GM19463 (cell line): ENCODE measurements around the gene ZNF45.
"Not testable (repeated sequence)": the region's sequence is repeated elsewhere in the genome, so short reads cannot be mapped to it uniquely, and the experiment has no call there.

ENCODE experiments used
- ATAC-seq: cut with Tn5 transposase; IDR thresholded peaks from one replicate; pipeline ENCODE4 v1.9.1; 2021; ENCODE audit warnings: mild to moderate bottlenecking, moderate library complexity; ENCODE audit not compliant: unreplicated experiment

The ZNF45 gene

GRCh38 chr19:43934985-43935708 is at the start of gene ZNF45:
Gene ZNF45 (minus strand): TSS chr19:43935282. CDS start chr19:43922185, 13,097 bp downstream.
- peak; percentile 95 for ATAC-seq

GRCh38 chr19:43984687-43985000 is 49.6 kb upstream of the ZNF45 start:
- no peak for ATAC-seq

DNA sequence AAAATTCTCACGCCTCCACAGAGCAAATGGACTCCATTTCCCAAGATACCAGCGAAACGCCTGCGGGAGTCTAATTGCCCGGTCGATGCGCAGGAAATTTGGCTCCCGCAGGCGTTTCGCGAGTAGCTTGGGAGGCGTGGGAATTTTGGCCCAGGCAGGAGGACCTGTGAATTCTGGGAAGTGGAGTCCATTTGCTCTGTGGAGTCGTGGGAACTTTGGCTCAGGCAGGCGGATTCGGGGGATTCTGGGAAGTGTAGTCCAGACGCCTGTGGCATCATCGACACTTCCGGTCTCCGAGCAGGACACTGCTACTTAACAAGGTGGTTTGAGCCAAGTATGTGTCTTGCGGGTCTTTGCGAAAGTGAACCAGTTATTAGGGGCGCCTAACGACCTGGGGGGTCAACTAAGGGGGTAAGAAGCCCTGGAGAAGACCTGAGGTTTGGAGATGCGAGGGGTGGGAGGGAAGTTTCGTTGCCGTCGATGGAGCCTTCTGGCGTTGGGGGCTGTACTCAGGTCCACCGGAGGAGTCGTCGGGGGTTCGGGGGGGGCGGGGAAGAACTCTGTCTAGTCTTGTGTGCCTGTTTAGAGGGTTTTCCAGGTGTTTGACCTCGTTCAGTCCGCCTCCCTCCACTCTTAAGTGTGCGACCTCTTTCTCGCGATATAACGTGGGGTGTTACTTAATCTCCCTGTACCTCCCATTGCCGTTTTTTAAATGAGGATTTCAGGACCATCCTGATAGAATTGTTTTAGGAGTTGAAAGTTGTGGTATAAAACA is 49.0 kb upstream of the ZNF45 start, which contains the start of gene ZNF155:
TSS of gene ZNF155 (plus strand) at position 277 of the 775 bp plus-strand sequence. CDS start 4,356 bp downstream, outside the sequence.
- peak; percentile 90 for ATAC-seq

DNA sequence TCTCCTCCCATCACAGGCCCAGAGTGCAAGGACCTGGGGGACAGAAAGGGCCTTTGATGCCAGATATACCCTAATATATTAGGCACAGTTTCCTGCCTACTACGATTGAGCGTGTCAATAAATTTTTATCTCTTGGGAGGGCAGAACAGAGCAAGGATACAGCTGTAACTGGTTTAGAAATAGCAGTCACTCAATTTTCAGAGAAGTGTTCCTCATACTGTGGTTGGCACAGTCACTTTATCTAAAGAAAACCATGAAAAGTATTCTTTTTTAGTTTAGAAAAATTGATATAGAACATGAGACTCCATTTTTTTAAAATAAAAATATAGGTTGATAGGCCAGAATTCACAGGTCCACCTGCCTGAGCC is 48.4 kb upstream of the ZNF45 start:
- no peak for ATAC-seq

DNA sequence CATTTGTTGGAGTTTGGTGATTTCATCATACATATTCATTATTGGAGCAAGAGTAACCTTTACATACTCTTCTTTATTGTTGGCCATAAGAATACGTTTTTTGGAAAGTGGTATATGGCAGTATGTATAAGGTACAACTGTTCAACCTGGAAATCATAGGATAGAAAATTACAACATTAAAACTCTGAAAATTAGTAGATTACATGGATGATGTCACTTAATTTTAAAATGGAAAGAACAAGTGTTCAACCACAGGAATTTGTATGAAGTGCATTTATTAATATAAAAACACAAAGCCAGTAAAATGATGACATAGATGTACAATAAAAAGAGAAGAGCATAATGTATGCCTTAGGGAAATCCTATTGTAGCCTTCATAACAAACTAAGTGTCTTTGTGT is 41.6 kb upstream of the ZNF45 start:
- no peak for ATAC-seq

DNA sequence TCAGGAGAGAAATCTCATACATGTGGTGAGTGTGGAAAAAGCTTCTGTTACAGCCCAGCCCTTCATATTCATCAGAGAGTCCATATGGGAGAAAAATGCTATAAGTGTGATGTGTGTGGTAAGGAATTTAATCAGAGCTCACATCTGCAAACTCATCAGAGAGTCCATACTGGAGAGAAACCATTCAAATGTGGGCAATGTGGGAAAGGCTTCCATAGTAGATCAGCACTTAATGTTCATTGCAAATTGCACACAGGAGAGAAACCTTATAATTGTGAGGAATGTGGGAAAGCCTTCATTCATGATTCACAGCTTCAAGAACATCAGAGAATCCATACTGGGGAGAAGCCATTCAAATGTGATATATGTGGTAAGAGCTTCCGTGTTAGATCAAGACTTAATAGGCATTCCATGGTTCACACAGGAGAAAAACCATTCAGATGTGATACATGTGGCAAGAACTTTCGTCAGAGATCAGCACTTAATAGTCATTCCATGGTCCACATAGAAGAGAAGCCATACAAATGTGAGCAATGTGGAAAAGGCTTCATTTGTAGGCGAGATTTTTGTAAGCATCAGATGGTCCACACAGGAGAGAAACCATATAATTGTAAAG is 31.1 kb upstream of the ZNF45 start:
- ATAC-seq: no peak

- no peak for ATAC-seq
These were observed 25.3 kb upstream of the ZNF45 start for GRCh38 chr19:43960411-43960810.

- no peak for ATAC-seq
These were observed 22.8 kb upstream of the ZNF45 start for GRCh38 chr19:43957891-43958290.

- ATAC-seq: no peak
These were observed 21.7 kb upstream of the ZNF45 start for GRCh38 chr19:43956827-43957226.

DNA sequence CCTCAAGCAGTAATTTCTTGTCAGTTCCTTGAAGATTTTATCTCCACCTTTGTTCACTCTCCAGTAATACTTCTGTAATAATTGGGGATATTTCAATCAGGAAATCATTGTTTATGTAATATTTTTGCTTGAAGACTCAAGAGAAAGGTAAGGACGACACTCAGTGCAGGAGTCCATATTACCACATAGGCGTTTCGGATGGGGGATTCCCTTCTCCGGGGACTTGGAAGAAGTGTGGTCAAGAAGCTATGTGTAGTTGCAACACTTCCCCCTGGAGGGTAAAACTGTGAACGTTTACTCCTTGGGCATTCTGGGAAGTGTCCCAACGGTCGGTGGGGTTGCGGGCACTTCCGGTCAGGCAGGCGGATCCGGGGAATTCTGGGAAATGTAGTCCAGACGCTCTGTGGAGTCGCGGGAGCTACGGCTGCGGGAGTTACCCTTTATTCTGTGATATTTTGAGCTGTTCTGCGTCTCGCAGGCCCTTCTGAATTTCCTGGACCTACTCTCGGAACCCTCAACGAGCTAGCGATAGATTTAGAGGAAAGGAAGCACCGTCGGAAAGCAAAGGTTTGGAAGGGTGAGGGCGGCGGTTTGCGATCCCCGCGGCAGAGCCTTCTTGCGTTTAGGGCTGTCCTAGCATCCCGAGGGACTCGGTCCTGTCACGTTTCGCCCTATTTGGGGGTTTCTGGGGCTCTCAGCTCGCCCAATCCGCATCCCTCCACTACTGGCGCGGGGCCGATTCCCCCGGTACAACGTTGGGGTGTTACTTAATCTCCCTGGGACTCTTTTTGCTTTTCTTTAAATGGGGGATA is 16.0 kb upstream of the ZNF45 start, which contains the start of gene ZNF221:
TSS of gene ZNF221 (plus strand) at position 395 of the 812 bp plus-strand sequence. CDS start 11,499 bp downstream, outside the sequence.
- peak; percentile 93 for ATAC-seq

DNA sequence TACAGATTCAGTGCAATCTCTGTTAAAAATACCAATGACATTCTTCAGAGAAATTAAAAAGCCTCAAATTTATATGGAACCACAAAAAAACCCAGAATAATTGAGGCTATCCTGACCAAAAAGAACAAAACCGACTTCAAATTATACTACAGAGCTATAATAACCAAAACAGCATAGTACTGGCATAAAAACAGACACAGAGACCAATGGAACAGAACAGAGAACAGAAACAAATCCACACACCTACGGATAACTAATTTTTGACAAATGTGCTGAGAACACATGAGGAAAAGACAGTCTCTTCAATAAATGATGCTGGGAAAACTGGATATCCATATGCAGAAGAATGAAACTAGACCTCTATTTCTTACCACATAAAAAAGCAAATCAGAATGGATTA is 14.7 kb upstream of the ZNF45 start:
- ATAC-seq: not testable (repeated sequence)

DNA sequence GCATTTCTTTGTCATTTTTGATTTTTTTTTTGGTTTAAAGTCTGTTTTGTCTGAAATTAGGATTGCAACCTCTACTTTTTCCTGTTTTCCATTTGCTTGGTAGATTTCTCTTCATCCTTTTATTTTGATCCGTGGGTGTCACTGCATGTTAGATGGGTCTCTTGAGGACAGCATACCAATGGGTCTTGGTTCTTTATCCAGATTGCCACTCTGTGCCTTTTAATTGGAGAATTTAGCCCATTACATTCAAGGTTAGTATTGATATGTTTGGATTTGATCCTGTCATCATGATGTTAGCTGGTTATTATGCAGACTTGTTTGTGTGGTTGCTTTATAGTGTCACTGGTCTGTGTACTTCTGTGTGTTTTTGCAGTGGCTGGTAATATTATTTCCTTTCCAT is 12.3 kb upstream of the ZNF45 start:
- ATAC-seq: not testable (repeated sequence)

DNA sequence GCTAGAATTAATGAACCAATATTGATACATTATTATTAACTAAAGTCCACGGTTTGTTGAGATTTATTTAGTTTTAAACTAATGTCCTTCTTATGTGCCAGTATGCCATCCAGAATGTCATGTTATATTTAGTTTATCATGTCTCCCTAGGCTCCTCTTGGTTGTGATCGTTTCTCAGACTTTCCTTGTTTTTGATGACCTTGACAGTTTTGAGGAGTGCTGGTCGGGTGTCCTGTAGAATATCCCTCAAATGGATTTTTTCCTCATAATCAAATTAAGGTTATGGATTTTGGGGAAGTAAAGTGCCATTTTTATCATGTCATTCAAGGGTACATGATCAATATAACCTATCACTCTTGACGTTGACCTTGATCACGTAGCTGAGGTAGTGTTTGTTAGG is 6.1 kb upstream of the ZNF45 start:
- no peak for ATAC-seq

DNA sequence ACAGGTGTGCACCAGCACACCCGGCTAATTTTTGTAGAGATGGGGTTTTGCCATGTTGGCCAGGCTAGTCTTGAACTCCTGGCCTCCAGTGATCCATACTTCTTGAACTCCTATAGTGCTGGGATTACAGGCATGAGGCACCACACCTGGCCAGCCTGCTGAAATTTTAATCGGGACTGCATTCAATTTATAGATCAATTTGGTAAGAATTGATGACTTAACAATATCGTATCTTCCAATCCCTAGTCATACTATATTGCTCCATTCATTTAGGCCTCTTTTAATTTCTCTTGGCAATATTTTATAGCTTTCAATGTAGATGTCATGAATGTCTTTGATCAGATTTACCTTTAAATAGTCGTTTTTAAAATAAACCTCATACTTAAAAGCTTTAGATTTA is 5.6 kb upstream of the ZNF45 start:
- no peak for ATAC-seq

DNA sequence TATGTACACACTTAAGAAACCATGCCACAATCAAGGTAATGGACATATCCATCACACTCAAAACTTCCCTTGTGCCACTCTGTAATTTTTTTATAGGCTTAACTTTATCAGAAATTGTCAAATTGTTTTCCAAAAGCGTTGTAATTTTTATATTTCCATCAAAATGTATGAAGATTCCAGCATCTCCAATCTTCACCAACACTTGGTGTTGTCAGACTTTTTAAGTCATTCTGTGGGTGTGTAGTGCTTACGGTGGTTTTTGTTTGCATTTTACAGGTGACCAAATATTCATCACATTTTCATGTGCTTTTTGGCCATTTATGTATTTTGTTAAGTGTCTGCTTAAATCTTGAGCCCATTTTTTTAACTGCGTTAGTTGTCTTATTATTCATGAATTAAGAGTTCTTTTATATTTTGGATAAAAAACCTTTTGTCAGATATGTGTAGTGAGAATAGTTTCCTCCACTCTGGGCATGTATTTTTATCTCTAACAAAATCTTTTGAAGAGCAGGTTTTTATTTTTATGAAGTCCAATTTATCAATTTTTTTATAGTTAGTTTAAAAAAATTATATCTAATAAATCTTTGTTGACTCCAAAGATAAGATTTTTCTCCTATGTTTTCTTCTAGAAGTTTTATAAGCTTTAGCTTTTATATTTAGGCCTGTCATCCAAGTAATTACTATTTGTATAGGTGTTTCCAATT is 4.6 kb upstream of the ZNF45 start:
- ATAC-seq: no peak

DNA sequence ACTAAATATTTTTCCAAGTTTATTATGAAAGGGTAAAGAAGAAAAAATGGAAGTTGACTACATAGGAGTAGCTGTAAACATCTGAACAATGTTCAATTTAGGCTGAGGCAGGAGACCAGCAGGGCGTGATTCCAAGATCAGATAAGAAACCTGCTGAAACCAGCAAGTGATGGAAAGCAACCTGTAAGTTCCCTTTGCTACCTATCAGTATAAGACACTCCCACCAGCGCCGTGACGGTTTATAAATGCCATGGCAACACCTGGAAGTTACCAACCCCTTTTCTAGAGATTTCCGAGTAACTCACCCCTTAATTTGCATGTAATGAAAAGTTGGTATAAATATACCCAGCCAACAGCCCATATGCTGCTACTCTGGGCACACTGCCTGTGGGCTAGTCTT is 1.1 kb upstream of the ZNF45 start:
- no peak for ATAC-seq

- no peak for ATAC-seq
These were observed 762 bp downstream of the ZNF45 start for GRCh38 chr19:43934055-43934984.

DNA sequence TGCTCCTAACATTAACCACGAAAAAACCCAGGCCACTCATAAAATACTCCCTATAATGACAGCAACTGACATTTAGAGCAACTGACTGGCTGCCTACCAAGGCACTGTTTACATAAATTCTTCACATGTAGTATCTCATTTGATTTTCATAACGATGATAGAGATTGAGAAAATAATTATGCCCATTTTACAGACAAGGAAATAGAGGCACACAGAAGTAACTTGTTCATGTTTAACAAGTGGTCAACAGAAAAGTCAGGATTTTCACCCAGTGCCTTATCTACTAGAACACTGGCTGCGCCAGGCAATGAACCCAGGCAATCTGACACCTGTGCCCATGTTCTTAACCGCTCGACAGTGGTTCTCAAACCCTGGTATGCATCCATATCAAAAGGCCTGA is 6.3 kb downstream of the ZNF45 start:
- ATAC-seq: no peak

- ATAC-seq: no peak
These were observed 11.2 kb downstream of the ZNF45 start for GRCh38 chr19:43923875-43924274.
